HG03521 (cell line): Measurements from ENCODE around the gene HOXA1.

Source experiments
- ATAC-seq: cut with Tn5 transposase; IDR thresholded peaks from one replicate; pipeline ENCODE4 v1.9.1; 2021; ENCODE audit warnings: mild to moderate bottlenecking, moderate library complexity; ENCODE audit not compliant: unreplicated experiment

The HOXA1 gene

DNA sequence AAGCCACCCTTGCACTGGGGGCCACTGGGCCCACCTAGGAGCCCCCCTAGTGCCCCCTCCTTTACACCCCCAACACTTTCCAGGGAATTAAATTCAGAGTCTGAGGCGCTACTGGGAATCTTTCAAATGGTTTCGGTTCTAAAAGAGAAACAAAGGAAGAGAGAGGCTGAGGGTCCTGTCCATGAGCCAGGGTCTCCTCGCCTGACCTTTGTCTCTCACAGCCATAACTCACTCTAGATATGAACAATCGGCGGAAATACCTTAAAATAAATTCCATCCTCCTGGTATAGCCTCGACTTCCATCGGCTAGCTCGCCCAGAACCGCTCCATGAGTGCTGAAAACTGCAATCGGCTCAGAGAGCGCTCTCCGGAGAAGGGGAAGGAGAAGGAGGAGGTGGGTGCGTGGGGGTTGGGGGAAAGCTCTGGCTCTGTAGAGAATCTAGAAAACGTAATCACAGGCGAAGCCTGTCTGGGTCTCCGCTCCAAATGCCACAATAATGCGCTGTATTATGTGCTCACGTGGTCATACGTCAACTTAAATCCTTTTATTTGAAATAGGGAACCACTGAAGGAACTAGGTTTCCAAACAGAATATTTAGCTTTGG lies 22.2 kb upstream of the HOXA1 start:
- ATAC-seq, result no peak

DNA sequence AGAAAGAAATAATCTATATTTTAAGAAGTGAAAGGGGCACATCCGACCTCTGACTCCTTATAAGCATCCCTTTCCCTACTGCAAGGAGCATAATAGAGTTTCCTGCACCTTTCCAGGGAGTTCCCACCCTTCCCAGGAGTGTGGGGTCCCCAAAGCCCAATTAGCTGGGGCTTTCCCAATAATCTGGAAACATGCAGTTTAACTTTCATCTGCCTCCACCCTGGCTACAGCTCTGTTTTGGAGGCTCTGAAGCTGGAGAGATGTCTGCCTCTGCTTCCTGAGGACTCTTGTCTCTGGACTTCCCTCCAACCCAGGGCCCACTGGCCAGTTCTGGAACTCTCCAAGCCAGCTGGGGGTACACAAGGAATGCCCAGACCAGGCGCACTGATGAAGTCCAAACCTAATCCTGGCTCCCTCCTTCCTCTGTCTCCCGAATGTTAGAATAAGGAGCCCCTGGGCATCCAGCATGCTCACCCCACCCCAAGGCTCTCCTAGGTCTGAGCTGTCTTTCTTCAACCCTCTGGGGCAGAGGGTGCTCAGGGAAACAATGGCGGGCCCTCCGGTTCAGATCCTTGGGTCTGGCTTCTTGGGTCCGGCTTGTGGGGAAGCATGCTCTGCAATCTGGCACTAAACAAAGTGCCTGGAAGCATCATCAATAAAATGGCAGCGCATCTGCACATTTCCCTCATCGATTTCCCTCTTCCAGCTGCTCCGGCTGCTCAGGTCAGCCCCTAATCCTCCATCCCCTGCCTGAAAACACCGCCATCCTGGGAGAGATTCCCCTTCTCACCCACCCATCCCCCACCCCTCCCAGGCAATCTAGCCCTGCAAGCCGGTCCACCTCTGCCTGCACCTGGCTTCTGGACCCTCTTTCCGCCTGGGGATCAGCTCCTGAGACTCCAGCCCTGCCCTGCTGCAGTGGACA lies 21.4 kb upstream of the HOXA1 start:
- ATAC-seq, result no peak

DNA sequence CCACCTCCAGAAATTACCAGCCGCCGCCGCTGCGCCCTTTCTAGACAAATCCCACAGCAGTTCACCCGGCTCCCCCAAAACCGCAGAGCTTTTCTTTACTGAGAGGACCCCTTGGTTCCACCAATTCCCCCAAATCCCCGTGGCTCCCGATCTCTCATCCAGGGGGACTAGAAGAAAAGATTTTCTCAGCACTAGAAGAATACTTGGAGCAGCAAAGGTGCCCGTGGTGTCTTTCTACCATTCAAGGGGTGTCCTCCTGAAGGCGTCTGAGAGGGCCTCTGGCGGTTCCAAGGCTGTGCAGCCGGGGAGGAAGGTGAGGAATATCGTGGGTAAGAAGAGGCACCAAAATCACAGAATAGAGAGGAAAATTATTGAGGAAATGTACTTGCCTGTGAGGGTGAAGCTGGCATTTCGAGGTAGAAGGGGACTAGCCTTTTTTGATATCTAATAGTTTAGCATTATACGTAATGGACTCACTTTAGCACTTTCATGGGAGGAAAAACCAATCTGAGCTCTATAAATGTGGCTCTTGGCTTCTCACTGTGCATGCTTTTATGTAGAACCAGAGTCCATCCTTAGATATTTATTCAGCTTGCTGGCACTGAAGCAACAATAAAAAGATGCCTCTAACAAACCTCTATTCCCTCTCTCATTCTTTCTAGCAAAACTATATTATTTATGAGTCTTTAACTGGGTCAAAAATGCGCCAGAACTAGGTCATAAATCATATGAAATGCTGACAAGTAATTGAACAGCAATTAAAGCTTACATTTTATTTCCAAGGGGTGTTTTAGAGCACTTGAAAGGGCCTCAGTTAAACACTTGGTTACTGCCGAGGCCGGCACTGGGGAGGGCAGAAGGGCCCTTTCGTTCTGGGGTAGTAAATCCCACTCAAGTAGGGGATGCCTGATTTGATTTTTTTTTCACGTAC lies 20.5 kb upstream of the HOXA1 start:
- ATAC-seq, result no peak

DNA sequence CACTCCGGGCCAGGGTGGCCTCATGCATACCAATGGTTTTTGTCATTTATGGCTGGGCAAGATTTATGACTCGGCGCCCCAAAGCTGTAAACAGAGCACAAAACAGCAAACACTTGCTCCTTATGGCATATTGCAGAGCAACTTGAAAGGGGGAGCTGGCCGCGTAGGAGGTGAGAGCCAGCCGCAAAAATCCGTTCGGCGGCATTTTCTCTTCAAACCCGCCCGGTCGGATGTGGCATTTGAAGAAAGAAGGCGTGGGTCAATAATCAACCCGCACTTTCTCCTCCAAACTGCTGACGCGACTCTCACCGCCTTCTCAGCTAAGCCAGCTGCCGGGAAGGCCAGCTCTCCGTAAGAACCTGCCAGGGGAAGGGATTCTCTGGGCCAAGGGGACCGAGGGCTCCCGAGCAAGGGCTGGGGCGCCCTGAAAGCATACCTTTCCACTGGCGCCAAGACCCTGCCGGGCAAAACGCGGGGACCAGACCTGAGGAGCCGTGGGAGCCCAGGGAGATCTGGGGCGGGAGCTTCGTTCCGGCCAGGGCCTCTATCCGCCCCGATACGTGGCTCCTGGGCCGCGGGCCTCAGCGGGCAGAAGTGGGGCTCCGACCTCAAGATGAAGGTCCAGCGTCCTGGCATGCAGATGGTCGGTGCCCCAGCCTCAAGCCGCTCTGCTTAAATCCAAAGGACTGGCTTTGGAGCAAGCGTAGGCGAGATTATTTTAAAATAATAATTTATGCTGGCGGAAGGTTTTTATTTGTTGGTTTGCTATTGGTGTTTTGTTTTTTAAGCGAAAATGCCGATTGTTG lies 19.6 kb upstream of the HOXA1 start:
- ATAC-seq, result no peak

DNA sequence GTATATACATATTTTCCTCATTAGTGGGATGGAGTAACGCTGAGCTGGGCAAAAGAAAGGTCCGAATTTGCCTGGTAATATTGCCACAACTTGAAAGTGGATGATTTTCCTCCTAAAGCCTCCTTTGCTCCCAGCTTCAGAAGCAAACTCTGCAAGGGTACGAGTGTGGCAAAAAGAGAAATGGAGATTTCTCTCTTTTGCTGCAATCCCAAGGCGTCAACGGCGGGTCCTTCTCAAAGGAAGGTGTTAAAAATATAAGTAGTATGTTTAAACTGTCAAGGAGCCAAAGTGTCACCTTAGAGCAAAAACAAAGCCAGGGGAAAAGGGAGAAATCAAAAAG lies 19.1 kb upstream of the HOXA1 start:
- ATAC-seq, result no peak

DNA sequence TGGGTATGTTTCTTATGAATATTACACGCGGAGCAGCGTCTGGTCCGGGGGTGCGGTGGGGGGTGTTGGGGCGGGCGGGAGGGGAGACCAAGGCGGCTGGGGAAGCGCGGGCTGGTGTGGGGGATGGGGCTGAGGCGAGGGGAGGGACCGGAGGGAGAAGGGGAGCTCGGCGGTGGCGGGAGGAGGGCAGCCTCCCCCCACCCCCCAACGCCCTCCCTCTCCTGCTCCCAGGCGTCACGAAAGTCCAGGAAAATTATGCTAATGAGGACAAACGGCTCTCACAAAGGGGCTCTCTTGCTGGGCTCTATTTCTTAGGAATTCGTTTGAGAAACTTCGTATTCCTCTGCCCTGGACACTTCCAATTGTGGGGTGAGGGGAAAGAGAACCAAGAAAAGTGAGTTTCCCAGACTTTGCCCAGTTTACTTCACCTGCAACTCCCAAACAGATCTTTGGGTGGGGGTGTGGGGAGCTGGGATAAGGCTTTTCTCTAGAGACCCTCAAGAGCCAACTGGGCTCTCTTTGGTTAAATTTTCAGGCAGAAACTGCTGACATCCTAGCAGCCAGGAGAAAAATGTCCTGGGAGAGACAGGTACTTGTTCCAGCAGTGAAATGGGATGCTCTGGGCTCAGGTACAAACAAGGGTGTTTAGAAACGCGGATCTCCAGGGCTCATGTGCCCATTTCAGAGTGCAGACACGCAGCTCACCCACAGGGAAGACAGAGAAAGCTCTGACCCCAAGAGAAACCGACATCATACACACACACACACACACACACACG lies 18.4 kb upstream of the HOXA1 start:
- ATAC-seq, result no peak

DNA sequence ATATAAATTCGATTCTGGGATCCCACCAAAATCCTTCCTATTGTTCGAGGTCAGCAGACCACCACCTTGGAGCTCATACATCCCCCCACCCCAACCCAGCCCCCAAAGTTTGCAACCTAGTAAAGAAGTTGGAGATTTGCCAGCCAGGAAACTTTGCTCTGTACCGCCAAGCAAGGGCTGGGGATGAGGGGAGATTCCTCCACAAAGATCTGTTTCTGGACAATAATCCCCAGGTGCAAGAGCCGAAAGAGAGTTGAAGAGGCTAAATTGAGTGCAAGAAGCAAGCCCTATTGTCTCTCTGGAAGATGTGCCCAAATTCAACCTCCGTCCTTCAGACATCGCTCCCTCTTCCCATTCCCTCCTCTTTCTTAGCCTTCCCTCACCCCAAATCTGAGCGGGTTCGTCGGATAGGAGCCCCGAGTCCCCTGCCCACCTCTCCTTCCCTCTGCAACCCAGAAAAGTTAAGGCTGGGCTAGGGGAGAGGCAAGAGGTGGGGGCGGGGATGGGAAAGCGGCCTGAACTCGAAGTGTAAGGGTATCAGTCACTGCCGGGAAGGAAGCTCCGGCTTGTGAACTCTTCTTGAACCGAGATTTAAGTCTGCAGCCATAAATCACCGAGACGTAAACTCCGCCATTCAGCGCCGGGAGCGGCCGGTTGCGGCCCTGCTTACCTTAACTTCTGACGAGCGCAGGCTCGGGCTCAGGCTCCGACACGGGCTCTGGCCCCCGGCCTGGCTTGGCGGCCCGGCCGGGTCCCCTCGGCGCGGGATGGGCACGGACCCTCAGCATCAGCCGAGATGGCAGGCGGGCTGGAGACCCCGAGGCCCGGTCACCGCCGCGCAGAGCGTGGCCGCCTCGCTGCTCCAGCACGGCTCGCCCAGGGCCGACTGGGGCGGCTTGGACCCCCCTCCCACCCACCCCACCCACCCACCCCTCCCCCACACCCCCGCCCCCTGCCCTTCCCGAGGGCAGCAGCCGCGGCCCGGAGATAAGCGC lies 17.5 kb upstream of the HOXA1 start:
- ATAC-seq, result no peak

DNA sequence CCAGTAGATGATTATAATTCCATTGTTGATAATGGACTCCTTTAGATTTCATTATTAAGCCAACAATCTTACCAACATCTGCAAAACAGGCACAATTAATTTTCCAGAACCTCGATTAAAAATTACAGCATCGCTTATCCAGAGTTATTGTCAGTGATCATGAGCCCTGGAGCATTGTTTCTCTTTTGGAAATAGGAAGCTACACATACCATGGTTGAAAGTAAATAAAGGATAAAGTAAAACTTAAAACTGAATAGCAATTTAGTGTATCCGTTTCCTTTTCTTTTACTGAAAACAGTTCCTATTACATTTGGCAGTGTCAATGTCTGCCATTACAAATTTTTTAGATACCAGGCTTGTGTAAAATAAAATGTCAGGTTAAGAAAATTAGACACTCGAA lies 16.6 kb upstream of the HOXA1 start:
- ATAC-seq, result no peak

DNA sequence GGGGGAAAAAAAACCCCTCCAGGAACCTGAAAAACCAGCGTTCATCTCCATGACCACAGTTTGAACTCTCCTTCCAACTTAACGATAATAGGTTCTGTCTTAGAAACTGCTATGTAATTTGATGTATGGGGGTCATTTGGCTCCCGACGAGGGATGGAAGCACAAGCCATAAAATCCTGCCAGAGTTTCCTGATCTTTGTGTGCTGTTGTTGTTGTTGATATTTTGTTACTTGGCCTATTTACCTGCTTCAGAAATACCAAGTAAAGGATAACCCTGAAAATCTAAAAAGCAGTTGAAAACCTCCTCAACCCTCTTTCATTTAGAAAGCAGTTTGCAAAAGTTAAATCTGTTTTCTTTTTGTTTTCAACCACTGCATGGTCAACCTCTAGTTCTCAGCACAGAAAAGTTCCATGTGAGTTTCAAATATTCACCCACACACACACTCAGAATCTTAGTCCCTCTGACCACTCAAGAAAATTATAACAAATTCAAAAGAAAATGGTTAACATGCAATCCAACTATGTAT lies 16.0 kb upstream of the HOXA1 start:
- no peak for ATAC-seq

DNA sequence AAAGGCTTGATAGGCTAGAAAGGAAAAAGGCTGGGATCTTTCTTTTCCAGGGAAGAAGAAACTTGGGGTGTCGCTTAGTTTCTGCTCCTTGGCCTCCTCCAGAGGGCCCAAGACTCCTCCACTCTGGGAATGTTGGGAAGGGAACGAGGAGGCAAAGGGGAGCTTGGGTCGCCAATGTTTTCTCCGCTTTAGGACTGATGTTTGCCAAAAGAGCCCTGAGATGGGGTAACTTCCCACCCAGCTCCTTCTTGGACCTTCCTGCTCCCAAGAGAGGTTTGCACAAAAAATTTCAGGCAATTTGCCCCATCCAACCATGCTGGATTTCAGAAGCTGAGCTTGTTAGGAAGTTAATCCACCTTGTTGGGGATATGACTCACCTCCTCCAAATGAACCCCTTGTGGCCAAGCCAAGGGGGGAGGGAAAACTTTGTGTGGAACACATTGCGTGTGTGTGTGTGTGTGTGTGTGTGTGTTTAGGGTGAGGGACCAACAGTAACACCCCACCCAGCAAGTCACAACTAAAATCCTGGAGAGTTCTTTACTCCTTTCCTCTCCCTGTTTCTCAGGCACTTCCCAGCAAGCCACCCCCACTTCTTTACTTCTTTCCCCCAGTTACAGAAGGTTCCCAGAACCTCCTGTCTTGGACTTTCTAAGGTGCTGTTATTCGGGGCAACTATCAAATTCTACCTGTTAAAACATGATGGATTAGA lies 15.4 kb upstream of the HOXA1 start:
- no peak for ATAC-seq

DNA sequence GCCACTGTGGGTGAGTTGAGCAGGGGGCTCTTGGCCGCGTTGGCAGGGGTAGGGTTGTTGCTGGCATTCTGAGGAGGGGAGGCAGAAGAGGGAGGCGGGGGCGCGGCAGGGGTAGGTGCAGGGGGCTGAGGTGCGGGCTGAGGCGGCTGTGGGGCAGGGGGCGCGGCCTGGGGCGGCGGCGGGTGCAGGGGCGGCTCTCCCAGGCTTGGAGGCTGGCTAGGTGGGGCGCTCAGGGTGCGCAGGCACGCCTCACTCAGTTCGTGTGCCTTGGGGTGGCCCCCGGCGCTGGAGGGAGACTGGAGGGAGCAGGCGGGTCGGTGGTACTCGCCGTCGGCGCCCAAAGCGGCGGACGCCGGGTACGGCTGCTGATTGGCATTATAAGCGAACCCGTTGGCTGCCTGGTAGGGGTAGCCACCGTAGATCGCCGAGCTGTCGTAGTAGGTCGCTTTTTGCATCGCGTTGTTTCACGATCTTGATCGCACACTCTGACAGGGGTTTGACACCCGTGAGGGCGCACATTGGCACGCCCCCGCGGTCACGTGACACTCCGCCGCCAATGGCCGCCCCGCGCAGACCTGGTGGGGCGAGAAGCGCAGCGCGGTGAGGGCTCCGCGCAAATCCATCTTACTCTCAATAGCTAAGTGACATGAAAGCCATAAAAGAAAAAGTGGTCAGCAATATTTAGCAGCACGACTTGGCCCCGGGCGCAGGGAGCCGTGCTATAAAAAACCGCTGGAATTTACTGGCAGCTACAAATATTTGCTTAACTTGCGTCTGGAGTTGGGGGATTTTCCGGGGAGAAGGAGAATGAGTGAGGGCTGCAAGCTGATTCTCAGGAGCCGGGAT lies 14.6 kb upstream of the HOXA1 start:
- no peak for ATAC-seq

DNA sequence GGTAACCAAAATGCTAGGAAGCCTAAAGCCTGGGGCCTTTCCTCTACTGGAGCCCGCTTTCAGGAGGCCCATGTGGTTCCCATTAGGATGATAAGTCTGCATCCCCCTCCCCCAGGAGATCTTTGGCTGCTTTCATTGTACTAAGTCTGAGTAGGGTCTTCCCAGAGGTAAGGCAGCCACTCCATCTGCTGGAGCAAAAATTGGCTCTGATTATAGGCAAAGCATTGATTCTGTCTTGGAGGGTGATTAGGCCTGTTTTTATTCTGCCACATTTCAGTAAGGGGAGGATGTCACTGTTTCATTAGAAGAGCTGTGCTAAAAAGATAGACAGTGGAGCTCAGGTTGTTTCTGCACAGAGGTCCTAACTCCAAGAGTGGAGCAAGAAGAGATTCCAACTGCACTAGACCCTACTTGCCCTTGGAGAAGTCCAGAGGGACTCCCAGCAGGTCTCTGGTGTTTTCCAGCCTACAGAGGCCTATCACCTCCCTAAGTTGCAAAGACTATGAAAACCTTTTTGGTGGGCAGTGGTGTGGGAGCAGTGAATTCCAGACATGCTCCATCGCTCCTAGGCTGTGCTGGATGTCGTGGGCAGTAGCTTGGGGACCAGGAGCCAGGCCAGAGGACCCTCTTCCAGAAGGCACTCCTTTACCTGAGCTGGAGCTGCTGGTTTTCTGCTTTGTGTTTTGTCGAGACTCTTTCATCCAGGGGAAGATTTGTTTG lies 13.8 kb upstream of the HOXA1 start:
- ATAC-seq, result no peak

DNA sequence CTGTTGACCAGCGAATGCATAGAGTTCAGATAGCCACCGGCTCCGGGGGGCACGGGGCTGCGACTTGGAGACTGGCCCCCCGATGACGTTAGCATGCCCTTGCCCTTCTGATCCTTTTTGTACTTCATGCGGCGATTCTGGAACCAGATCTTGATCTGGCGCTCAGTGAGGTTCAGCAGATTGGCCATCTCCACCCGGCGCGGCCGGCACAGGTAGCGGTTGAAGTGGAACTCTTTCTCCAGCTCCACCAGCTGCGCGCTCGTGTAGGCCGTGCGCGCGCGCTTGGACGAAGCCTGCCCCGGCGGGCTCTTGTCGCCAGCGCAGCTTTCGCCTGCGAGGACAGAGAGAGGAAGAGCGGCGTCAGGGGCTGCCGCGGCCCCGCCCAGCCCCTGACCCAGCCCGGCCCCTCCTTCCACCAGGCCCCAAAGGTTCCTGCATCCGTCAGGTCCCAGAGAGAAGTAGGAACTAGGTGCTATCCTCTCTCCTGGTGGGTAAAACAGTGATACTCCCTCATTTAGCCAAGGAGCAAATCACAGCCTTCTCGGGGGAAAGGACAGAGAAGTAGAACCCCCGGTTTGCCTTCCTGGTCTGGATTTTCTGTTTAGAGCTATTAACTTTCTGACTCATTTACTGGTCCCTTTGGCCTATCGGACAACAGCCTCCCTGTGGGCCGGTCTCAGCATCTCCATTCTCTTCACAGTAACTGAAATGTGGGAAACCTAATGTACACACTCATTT lies 12.8 kb upstream of the HOXA1 start:
- ATAC-seq, result no peak

DNA sequence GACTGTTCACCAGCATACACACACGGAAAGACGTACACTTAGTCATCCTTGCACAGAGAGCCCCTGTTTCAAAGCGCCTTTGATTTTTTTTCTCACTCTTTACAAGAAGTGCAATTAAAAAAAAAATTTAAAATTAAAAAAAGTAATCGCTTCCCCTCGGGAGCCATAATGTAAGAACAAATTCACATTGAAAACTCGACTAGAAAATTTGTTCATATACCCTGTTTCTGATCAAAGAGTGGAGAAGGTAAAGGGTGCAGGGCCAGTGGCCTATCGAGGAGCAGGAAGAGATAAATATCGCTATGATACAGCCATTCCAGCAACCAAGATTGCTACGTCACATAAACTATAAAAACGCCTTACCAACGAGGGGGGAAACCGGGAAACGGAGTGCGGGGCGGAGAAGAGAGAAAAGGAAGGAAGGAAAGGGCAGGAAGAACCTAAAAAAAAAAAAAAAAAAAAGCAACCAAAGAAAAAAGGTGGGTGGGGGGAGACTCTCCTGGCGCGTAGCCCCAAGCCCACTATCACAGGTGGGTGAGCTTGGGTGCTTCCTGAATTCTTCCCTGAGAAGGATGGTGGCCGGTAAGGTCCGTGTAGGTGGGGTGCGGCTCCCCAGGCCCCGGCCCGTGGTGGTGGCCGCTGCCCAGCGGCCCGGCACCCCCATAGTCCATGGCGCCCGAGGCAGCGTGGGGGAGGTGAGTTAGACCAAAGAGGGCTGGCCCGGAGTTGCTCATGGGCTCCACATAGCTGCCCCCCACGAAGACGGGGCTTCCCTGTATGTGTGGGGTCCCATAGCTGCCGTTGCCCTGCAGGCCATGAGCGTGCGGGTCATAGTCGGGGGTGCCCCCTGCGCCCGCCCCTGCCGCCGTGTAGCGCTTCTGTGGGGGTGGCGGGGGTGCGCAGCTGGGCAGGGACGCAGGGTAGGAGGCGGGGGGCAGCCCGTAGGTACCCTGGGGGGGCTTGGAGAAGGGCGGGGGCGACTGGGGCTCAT lies 11.9 kb upstream of the HOXA1 start:
- ATAC-seq, result no peak

DNA sequence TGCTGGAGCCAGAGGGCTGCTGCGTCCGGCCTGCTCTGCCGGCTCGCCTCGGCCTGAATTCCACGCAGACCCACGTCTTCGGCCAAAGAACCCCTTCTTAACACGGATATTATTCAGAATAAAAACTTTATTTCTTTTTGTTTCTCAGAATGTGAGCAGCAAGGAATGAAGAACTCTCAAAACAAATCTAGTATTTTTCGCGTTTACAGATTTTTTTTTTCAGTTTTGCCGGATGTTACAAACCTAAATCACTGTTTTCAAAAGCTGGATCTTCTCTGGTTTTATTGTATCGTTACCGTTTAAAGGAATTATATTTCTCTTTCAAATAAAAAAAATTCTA lies 11.1 kb upstream of the HOXA1 start:
- no peak for ATAC-seq
